HG02678 (cell line): ENCODE data around the gene FALEC.
"Not testable (repeated sequence)": the region's sequence is repeated elsewhere in the genome, so short reads cannot be mapped to it uniquely, and the experiment has no call there.

Experiments used
- ATAC-seq: cut with Tn5 transposase; IDR thresholded peaks from one replicate; pipeline ENCODE4 v1.9.1; 2021; ENCODE audit warnings: mild to moderate bottlenecking, moderate library complexity; ENCODE audit not compliant: unreplicated experiment

The FALEC gene

DNA sequence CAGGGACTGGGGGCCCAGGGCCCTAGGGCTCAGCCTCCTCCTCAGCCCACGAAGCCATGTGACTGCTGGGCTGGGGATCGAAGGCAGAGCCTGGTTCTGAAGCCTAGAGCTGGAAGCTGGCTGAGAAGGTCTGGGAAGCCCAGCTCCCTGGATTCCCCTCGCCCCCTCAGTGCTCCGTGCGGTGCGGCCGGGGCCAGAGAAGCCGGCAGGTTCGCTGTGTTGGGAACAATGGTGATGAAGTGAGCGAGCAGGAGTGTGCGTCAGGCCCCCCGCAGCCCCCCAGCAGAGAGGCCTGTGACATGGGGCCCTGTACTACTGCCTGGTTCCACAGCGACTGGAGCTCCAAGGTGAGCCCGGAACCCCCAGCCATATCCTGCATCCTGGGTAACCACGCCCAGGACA lies 42.8 kb downstream of the FALEC start:
- no peak for ATAC-seq

- no peak for ATAC-seq
These were observed 43.5 kb downstream of the FALEC start for GRCh38 chr1:150558761-150559655.

DNA sequence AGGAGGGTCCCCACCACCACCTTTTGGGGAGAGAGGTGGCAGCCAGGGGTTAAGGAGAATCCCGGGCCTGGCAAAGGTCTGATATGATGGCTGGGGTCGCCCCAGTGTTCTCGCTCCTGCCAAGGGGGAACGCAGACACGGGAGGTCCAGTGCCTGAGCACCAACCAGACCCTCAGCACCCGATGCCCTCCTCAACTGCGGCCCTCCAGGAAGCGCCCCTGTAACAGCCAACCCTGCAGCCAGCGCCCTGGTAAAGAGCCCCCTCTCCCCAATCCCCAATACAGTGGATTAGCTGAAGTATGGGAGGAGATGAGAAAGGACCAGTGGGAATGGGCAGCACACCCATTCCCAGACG lies 44.1 kb downstream of the FALEC start:
- no peak for ATAC-seq

DNA sequence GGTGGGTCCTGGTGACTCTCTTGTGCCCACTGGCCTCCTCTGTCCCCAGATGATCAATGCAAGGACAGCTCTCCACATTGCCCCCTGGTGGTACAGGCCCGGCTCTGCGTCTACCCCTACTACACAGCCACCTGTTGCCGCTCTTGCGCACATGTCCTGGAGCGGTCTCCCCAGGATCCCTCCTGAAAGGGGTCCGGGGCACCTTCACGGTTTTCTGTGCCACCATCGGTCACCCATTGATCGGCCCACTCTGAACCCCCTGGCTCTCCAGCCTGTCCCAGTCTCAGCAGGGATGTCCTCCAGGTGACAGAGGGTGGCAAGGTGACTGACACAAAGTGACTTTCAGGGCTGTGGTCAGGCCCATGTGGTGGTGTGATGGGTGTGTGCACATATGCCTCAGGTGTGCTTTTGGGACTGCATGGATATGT lies 44.5 kb downstream of the FALEC start:
- no peak for ATAC-seq

- peak; percentile 31 for ATAC-seq
These were observed 45.2 kb downstream of the FALEC start for GRCh38 chr1:150560576-150561253.

- ATAC-seq = peak; percentile 18
These were observed 45.9 kb downstream of the FALEC start for GRCh38 chr1:150561254-150561973.

DNA sequence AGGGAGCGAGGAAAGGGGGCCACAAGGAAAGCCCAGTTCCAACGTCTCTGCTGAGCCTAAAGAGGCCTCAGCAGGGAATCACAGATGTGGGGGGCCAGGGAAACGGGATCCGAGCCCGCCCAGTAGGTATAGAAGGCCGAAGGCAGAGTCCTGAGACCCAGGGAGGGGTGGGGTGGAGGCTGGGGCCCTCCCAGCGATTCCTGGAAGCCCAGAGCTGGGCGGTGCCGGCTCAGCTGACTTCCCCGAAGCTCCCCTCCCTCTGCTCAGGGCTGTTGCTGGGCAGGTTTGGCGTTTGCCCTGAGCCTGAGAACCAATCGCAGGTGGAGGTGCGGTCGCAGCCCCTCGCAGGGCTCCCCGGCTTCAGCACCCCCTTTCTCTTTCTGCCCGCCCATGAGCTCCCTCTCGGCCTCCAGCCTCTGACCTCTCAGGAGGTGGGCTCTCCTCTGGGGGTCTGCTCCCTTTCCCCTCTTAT lies 46.5 kb downstream of the FALEC start:
- peak; percentile 40 for ATAC-seq

DNA sequence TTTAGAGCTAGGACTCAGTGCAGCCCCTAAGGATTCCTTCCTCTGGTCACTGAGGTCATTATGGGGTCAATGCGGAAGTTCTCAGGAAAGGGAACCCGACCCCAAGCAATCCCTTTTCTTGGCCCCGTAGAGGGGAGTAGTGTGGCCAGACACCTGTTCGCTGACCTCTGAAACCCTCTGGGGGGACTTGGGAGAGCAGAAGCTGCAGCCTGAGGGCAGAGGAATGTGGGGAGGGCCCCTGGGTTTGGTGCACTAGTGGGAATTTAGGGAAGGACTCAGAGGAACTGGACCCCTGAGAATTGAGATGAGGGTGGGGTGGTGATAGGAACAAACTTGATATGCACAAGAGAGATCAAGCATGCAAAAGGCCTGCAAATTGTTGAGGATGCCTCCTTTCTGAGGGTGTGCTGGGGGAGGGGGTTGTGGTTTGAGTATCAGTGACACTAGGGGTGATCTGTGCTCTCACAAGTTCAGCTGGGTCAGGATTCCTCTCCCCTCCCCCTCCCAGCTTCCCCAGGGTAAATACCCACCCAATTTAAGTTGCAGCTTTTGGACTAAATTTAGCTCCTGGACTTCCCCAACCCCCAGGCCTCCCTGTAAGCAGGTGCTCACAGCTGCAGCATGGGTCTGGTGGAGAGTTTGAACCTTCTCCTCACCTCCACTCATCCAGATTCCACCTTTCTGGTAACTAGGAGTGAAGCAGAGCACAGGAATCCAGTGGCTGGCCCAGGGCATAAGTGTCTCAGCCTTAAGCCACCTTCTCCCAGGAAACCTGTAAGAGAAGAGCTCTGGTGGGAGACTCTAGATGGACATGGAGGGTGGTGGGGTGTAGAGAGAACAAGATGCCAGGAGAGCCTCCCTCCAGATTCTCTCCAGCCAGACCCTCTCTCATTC lies 47.1 kb downstream of the FALEC start:
- ATAC-seq = peak; percentile 43

- peak; percentile 25 for ATAC-seq
These were observed 47.9 kb downstream of the FALEC start for GRCh38 chr1:150563340-150564038.

DNA sequence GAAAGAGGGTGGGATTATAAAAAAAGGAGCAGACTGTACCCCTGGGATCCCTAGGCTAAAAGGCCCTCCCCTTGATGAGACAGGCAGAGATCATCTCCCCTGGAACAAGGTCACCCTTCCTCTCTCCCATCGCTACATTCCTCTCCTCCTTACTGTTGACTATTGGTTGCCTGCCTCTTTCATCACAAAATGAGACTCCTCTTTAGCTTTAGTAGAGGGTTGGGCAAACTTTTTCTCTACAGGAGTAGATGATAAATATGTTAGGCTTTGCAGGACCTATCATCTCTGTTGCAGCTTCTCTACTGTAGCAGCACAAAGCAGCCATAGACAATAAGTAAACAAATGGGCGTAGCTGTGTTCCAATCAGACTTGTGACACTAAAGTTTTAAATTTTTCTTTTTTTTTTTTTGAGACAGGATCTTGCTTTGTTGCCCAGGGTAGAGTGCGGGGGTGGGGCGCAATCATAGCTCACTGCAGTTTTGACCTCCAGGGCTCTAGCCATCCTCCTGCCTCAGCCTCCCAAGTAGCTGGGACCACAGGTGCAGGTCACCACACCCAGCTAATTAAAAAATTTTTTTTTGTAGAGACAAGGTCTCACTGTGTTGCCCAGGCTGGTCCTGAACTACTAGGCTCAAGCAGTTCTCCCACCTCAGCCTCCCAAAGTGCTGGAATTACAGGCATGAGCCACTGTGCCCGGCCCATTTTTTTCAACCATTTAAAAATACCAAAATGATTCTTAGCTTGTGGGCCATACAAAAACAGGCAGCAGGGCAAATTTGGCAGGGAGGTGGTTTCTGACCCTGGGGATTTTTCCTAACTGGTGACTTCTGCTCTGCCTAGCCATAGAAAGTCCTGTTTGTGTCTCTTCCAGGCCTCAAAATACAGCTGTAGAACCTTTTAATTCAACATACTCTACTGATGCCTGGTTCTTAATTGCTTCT lies 48.8 kb downstream of the FALEC start:
- ATAC-seq = no peak

GRCh38 chr1:150565240-150565991 lies 49.9 kb downstream of the FALEC start:
- ATAC-seq = not testable (repeated sequence)

DNA sequence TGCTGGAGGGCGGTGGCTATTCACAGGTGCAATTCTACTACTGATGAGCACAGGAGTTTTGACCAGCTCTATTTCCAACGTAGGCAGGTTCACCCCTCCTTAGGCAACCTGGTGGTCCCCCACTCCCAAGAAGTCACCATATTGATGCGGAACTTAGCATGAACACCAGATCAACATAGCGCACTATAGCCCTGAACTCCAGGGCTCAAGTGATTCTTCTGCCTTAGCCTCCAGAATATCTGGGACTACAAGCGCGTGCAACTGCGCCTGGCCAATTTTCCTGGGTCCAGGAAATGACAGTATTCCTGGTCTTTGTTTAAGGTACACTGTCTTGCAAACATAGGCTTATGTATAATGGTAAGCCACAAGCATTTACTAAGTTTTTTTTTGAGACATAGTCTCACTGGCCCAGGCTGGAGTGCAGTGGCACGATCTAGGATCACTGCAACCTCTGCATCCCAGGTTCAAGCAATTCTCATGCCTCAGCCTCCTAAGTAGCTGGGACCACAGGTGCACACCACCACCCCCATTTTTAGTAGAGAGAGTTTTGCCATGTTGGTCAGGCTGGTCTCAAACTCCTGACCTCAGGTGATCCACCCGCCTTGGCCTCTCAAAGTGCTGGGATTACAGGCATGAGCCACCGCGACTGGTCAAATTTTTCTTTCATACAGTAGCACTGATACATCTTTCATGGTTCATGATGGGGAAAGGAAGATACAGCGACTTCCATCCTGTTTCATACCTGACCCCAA lies 51.2 kb downstream of the FALEC start:
- ATAC-seq = no peak

- ATAC-seq = no peak
These were observed 51.8 kb downstream of the FALEC start for GRCh38 chr1:150567341-150567716.

- no peak for ATAC-seq
These were observed 52.4 kb downstream of the FALEC start for GRCh38 chr1:150567717-150568593.

DNA sequence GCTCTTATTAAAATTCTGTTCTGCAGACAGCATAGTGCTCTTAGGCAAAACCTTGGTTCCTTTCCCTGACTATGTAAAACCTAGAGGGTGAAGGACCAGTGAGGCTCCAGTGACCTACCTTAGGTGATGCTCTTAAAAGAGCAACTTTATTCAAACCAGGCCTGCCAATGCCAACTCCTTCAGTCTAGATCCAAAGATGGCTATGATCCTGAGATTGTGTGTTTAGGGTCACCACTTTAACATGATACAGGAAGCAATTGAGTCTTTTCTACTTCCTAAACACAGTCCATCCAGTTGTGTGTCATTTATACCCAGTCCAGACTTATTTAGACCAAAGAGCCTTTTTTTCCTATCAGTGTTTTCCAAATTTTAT lies 53.0 kb downstream of the FALEC start:
- ATAC-seq = no peak

- no peak for ATAC-seq
These were observed 57.5 kb downstream of the FALEC start for GRCh38 chr1:150572918-150573647.
